HCT116 (cell line): ENCODE results near the gene DDTL. TPM values are rescaled to one million over a fixed set of nuclear protein-coding genes. Genes with fewer than 3 reads are reported as not detected.

Source experiments
- ATAC-seq: fragments of 200-7000 bp; cut with Tn5 transposase; 2 replicates; pipeline ENCODE4 v1.9.1; 2020; ENCODE audit warnings: mild to moderate bottlenecking, moderate library complexity
- BruUV-seq: library from RNA; stranded (reverse); fragments of 400-500 nt; replicated peaks from 2 replicates; lab custom pipeline; 2021; lab: Mats Ljungman, UMichigan
- CTCF ChIA-PET: fragments of 300-600 bp; sonication (Branson Sonifier 250); formaldehyde crosslinking; loops from one replicate; lab custom pipeline; 2021; ENCODE audit warnings: antibody characterized with exemption; lab: Charles Lee
- POLR2A ChIA-PET: fragments of 300-600, 350-600 bp; sonication (Branson Sonifier 250); formaldehyde crosslinking; loops from one replicate; lab custom pipeline; 2021; ENCODE audit warnings: antibody characterized with exemption; lab: Charles Lee
- RAD21 ChIA-PET, 2 experiments: fragments of 300-600 bp; sonication (Branson Sonifier 250); formaldehyde crosslinking; loops; one replicate each; lab custom pipeline; 2023; ENCODE audit warnings: low total read pairs in 2 of 2; ENCODE audit not compliant: uncharacterized antibody in 2 of 2, unreplicated experiment in 2 of 2, low non-redundant PET in 1 of 2; lab: Charles Lee
- DNase-seq: peaks from one replicate; pipeline ENCODE4 v3.0.0-alpha.2; 2010; ENCODE audit warnings: low read depth, low spot score
- H2AFZ ChIP-seq: fragments of 200-600 bp; shearing (Covaris generic), sonication (generic); 2 replicates; pipeline ENCODE4 v1.6.1; 2017; ENCODE audit warnings: low read depth, mixed run types, mixed read lengths, antibody characterized with exemption, low read length; ENCODE audit not compliant: poor library complexity, severe bottlenecking
- H3K27ac ChIP-seq: 2 replicates; pipeline ENCODE4 v1.5.1; 2012; ENCODE audit warnings: low read depth, low read length
- H3K27me3 ChIP-seq: fragments of 200-600 bp; sonication (generic); 2 replicates; pipeline ENCODE4 v1.6.1; 2016; ENCODE audit warnings: mixed run types, low read length, mixed read lengths; ENCODE audit not compliant: insufficient read depth
- H3K36me3 ChIP-seq, 2 experiments: fragments of 200-500 bp in 1 of 2; fragments of 200-600 bp in 1 of 2; sonication (Bioruptor generic) in 1 of 2; sonication (generic) in 1 of 2; 2 replicates each; pipeline versions ENCODE4 v1.5.1 to v1.6.1; 2014 to 2016; ENCODE audit warnings: low read length in 2 of 2, inconsistent platforms in 1 of 2, mixed read lengths in 1 of 2, mixed run types in 1 of 2; ENCODE audit not compliant: insufficient read depth in 2 of 2, control insufficient read depth in 1 of 2
- H3K4me1 ChIP-seq, 2 experiments: fragments of 200-600 bp in 1 of 2; sonication (generic) in 1 of 2; 2 replicates each; pipeline versions ENCODE4 v1.5.1 to v1.6.1; 2012 to 2017; ENCODE audit warnings: low read length in 2 of 2, inconsistent platforms in 1 of 2, mild to moderate bottlenecking in 1 of 2, mixed read lengths in 1 of 2, mixed run types in 1 of 2, moderate library complexity in 1 of 2; ENCODE audit not compliant: insufficient read depth in 2 of 2, control insufficient read depth in 1 of 2
- H3K4me2 ChIP-seq: fragments of 200-600 bp; sonication (generic); 2 replicates; pipeline ENCODE4 v1.6.1; 2017; ENCODE audit warnings: mixed run types, low read length, mixed read lengths
- H3K4me3 ChIP-seq, 2 experiments: fragments of 200-600 bp in 1 of 2; sonication (generic) in 1 of 2; replicated peaks in 1 of 2; 2 replicates each; pipeline ENCODE4 v1.5.1; 2011 to 2016; ENCODE audit warnings: low read length in 2 of 2, control low read depth in 1 of 2, low read depth in 1 of 2, mild to moderate bottlenecking in 1 of 2, mixed read lengths in 1 of 2, mixed run types in 1 of 2
- H3K79me2 ChIP-seq: fragments of 200-600 bp; sonication (generic); 2 replicates; pipeline ENCODE4 v1.6.1; 2017; ENCODE audit warnings: mild to moderate bottlenecking, mixed run types, low read length, moderate library complexity, mixed read lengths; ENCODE audit not compliant: insufficient read depth
- H3K9ac ChIP-seq: fragments of 200-600 bp; sonication (generic); 2 replicates; pipeline ENCODE4 v1.6.1; 2016; ENCODE audit warnings: low read length, mixed read lengths
- H3K9me2 ChIP-seq: fragments of 200-600 bp; sonication (generic), shearing (Covaris generic); 2 replicates; pipeline ENCODE4 v1.6.1; 2017; ENCODE audit warnings: mixed run types, mild to moderate bottlenecking, moderate library complexity; ENCODE audit not compliant: insufficient read depth
- H3K9me3 ChIP-seq, 2 experiments: fragments of 200-500 bp in 1 of 2; fragments of 200-600 bp in 1 of 2; sonication (Bioruptor generic) in 1 of 2; sonication (generic) in 1 of 2; 2 replicates each; pipeline ENCODE4 v1.6.1; 2014 to 2017; ENCODE audit warnings: low read length in 2 of 2, mixed read lengths in 2 of 2, inconsistent platforms in 1 of 2, low read depth in 1 of 2, mild to moderate bottlenecking in 1 of 2, mixed run types in 1 of 2, moderate library complexity in 1 of 2; ENCODE audit not compliant: control insufficient read depth in 1 of 2, insufficient read depth in 1 of 2
- H4K20me1 ChIP-seq: fragments of 200-600 bp; sonication (generic), shearing (Covaris generic); 2 replicates; pipeline ENCODE4 v1.6.1; 2017; ENCODE audit warnings: mixed run types, mild to moderate bottlenecking, moderate library complexity; ENCODE audit not compliant: insufficient read depth
- FOSL1 ChIP-seq: IDR thresholded peaks from 2 replicates; pipeline ENCODE4 v1.6.1; 2012; ENCODE audit warnings: low read depth
- TCF7L2 ChIP-seq: IDR thresholded peaks from 2 replicates; pipeline ENCODE4 v1.7.0; 2011; ENCODE audit warnings: borderline replicate concordance, inconsistent platforms; ENCODE audit not compliant: insufficient read depth, insufficient read length; ENCODE audit errors: extremely low read depth
- intact Hi-C: fragments of 100-400 bp; cut with micrococcal nuclease; formaldehyde crosslinking; loops from 2 replicates; pipeline ENCODE4 v1.10.0; 2022
- total RNA-seq: library from RNA; stranded (reverse); gene quantifications from one replicate; pipeline ENCODE4 v1.2.1, GENCODE V29; 2021; ENCODE audit not compliant: unreplicated experiment
- TF ChIP-seq, protein P1 (sequence below): IDR thresholded peaks from 2 replicates; pipeline ENCODE4 v1.6.1; 2012; ENCODE audit warnings: low read depth

DDTL gene
- total RNA-seq, 1 experiment from 2014 or later = 3.4 TPM

GRCh38 chr22:24021304-24021703, 54.6 kb downstream of the DDTL start:
- Histone ChIP-seq H3K79me2 (peaks cover 88% of the 10 kb centered on the region), H3K4me3 (no peak overlapping the region), H3K36me3 (no peaks in the 10 kb centered on the region; a peak in 1 of 4 replicates), H2AFZ (no peak overlapping the region), H3K9me2 (no peaks in the 10 kb centered on the region), H3K4me2 (no peak overlapping the region), H3K9me3 (no peaks in the 10 kb centered on the region), H4K20me1 (no peaks in the 10 kb centered on the region), H3K4me1 (no peaks in the 10 kb centered on the region), H3K27me3 (no peaks in the 10 kb centered on the region), H3K9ac (no peak overlapping the region), H3K27ac (no peak overlapping the region)
- ATAC-seq (no peak), DNase-seq (no peak)
- intact Hi-C loops = no loop called here
- ChIA-PET RAD21 (no interaction called here), CTCF (no interaction called here), POLR2A (no interaction called here)
- no TSS peak for BruUV-seq
- TF ChIP-seq FOSL1 (no peak), TCF7L2 (no peak)
- TF ChIP-seq, protein P1, sequence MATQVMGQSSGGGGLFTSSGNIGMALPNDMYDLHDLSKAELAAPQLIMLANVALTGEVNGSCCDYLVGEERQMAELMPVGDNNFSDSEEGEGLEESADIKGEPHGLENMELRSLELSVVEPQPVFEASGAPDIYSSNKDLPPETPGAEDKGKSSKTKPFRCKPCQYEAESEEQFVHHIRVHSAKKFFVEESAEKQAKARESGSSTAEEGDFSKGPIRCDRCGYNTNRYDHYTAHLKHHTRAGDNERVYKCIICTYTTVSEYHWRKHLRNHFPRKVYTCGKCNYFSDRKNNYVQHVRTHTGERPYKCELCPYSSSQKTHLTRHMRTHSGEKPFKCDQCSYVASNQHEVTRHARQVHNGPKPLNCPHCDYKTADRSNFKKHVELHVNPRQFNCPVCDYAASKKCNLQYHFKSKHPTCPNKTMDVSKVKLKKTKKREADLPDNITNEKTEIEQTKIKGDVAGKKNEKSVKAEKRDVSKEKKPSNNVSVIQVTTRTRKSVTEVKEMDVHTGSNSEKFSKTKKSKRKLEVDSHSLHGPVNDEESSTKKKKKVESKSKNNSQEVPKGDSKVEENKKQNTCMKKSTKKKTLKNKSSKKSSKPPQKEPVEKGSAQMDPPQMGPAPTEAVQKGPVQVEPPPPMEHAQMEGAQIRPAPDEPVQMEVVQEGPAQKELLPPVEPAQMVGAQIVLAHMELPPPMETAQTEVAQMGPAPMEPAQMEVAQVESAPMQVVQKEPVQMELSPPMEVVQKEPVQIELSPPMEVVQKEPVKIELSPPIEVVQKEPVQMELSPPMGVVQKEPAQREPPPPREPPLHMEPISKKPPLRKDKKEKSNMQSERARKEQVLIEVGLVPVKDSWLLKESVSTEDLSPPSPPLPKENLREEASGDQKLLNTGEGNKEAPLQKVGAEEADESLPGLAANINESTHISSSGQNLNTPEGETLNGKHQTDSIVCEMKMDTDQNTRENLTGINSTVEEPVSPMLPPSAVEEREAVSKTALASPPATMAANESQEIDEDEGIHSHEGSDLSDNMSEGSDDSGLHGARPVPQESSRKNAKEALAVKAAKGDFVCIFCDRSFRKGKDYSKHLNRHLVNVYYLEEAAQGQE = no peak

Other genes with a start within 250 kb of the DDTL start
- gene ZNF70, start 215.8 kb upstream of the DDTL start, total RNA-seq = 3.2 TPM
- gene VPREB3, start 212.5 kb upstream of the DDTL start, total RNA-seq = 2.4 TPM
- not detected for gene C22orf15, start 203.9 kb upstream of the DDTL start, total RNA-seq
- 279 TPM for gene CHCHD10, start 198.9 kb upstream of the DDTL start, total RNA-seq
- gene MMP11, start 194.0 kb upstream of the DDTL start, total RNA-seq = 7.4 TPM
- 101 TPM for gene SMARCB1, start 179.9 kb upstream of the DDTL start, total RNA-seq
- not detected for gene DERL3, start 127.9 kb upstream of the DDTL start, total RNA-seq
- 17.2 TPM for gene SLC2A11, start 109.0 kb upstream of the DDTL start, total RNA-seq
- gene MIF, start 72.5 kb upstream of the DDTL start, total RNA-seq = 1,511 TPM
- 14.3 TPM for gene GSTT2B, start 5.7 kb upstream of the DDTL start, total RNA-seq
- gene DDT, start 7.6 kb downstream of the DDTL start, total RNA-seq = 217 TPM
- gene GSTT2, start 13.2 kb downstream of the DDTL start, total RNA-seq = 5.1 TPM
- gene GSTT4, start 38.6 kb downstream of the DDTL start, total RNA-seq = not detected
- 63.2 TPM for gene CABIN1, start 44.4 kb downstream of the DDTL start, total RNA-seq
- 6.6 TPM for gene SUSD2, start 214.6 kb downstream of the DDTL start, total RNA-seq